ENCODE results near the gene ASCC3. TPM values are rescaled to one million over a fixed set of nuclear protein-coding genes. Genes with fewer than 3 reads are reported as not detected.

Gene ASCC3
- total and polyA plus RNA-seq, 5 experiments from 2014 or later = 18.0 to 42.3 (median 24.6) TPM

DNA sequence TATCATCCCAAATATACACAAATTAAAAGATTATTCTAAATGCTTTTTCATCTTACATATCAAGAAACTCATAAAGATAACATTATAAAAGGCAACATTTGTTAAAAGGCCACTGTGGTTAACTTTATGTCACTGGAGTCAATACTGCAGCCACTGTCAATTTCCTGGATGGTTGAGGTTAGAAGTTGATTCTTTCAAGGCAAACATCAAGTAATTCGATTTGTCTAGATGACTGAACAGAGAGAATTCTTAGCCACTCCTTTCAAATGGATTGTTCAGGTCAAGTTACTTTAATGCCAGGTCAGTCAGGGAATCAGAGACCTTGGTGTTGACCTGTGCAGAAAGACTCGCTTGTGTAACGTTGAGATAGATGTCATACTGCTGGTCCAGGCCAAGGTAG, 372.0 kb downstream of the ASCC3 start:
- ATAC-seq (no peak), DNase-seq (no peak)
- POLR2A ChIA-PET = no interaction called here
- Mint-ChIP-seq H3K27ac (no peak overlapping the region), H3K4me1 (no peaks in the 10 kb centered on the region), H3K27me3 (no peaks in the 10 kb centered on the region), H3K9me3 (no peaks in the 10 kb centered on the region), H3K36me3 (peaks cover 22 to 58% (median 47%) of the 10 kb centered on the region in 3 donors), H3K4me3 (no peak overlapping the region)

GRCh38 chr6:100506651-100507050, 374.5 kb downstream of the ASCC3 start:
- DNase-seq = no peak
- Mint-ChIP-seq H3K36me3 (peaks cover 11 to 36% (median 31%) of the 10 kb centered on the region in 3 donors), H3K27me3 (no peaks in the 10 kb centered on the region), H3K27ac (no peak overlapping the region), H3K4me1 (no peaks in the 10 kb centered on the region), H3K9me3 (no peaks in the 10 kb centered on the region), H3K4me3 (no peak overlapping the region)
- ATAC-seq = no peak
- POLR2A ChIA-PET = no interaction called here

- Mint-ChIP-seq H3K27me3 (peaks cover 0 to 6% (median 2%) of the 10 kb centered on the region in 5 donors), H3K36me3 (peaks cover 4 to 21% (median 17%) of the 10 kb centered on the region in 3 donors), H3K9me3 (peaks cover 0 to 6% (median 2%) of the 10 kb centered on the region in 9 donors), H3K4me3 (no peak overlapping the region), H3K4me1 (no peaks in the 10 kb centered on the region), H3K27ac (no peak overlapping the region)
- POLR2A ChIA-PET = no interaction called here
- no peak for ATAC-seq
- no peak for DNase-seq
These were observed 376.1 kb downstream of the ASCC3 start for GRCh38 chr6:100504786-100505737.

DNA sequence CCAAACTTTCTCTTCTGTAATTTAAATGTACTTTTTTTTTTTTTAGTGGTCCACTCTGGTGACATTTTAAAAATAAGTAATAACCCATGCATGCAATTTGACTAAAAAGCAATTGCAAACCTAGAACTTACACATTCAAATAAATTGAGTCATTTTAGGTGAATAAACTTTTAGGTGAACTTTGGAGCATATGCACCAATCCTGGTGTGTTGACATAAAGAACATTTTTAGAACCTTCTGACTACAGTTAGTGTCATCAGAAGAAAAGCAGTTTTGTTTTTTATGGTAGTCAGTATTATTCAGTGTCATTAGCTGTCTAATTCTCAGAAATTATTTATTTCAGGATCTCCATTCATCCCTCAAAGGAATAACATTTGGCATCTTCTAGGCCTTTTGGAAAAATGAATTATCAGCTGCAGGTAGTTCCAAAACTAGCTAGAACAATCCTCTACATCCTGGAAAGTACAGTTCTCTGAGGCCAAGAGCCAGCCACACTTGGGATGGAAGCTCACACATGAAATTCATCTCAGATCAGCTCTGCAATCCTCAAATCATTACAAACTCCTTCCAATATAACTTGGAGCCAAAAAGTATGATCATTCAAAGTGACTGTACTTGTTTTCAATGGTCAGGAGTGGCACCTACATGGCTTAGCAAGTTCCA, 378.0 kb downstream of the ASCC3 start:
- Mint-ChIP-seq H3K27ac (no peak overlapping the region), H3K4me1 (no peaks in the 10 kb centered on the region), H3K27me3 (peaks cover 9 to 25% (median 14%) of the 10 kb centered on the region in 5 donors), H3K36me3 (peaks cover 3 to 19% (median 9%) of the 10 kb centered on the region in 3 donors), H3K4me3 (no peak overlapping the region), H3K9me3 (peaks cover 0 to 24% (median 14%) of the 10 kb centered on the region in 9 donors)
- POLR2A ChIA-PET = no interaction called here
- ATAC-seq = no peak
- DNase-seq = no peak

DNA sequence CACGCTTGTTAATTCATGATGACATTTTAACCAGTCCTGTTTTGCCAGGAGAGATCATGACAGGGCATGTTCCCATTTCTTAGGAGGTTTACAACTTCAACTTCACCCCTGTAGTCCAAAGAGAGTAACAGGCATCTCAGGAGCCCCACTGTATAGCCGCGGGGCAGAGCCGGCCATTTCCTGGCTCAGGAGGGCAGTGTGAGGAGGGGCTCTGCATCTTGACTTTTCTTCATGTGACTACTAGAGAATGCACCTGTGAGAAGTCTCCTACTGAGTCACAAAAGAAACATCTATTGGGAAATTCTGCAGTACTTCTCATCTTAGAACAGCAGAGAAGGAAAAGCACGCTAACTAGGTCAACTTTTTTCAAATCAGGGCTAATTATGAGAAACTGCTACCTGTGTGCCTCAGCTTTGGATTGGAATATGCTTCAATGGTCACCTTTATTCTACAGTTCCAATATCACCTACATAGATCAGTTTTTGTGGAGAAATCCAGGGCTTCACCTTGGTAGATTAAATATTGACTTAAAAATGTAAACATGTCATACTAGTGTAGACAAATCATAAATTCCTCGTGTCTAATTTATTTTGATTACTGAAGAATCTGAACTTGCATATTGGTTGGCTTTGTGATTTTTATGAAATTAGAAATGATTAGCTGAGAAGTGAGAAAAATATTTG, 387.8 kb downstream of the ASCC3 start:
- H3K4me1 Mint-ChIP-seq = no peaks in the 10 kb centered on the region
- H3K9me3 Mint-ChIP-seq = peaks cover 0 to 40% (median 17%) of the 10 kb centered on the region in 9 donors
- DNase-seq (no peak), ATAC-seq (no peak)
- H3K36me3 Mint-ChIP-seq = peaks cover 0 to 19% (median 0%) of the 10 kb centered on the region in 3 donors
- POLR2A ChIA-PET = no interaction called here
- H3K4me3 Mint-ChIP-seq = no peak overlapping the region
- peaks cover 18 to 50% (median 28%) of the 10 kb centered on the region in 5 donors for H3K27me3 Mint-ChIP-seq
- no peak overlapping the region for H3K27ac Mint-ChIP-seq

- Mint-ChIP-seq H3K27me3 (peaks cover 15 to 53% (median 28%) of the 10 kb centered on the region in 5 donors), H3K9me3 (peaks cover 0 to 27% (median 9%) of the 10 kb centered on the region in 9 donors), H3K4me1 (no peaks in the 10 kb centered on the region), H3K36me3 (peaks cover 0 to 14% (median 0%) of the 10 kb centered on the region in 3 donors), H3K4me3 (no peak overlapping the region), H3K27ac (no peak overlapping the region)
- ATAC-seq (no peak), DNase-seq (no peak)
- POLR2A ChIA-PET = no interaction called here
These were observed 389.0 kb downstream of the ASCC3 start for GRCh38 chr6:100491952-100492670.

DNA sequence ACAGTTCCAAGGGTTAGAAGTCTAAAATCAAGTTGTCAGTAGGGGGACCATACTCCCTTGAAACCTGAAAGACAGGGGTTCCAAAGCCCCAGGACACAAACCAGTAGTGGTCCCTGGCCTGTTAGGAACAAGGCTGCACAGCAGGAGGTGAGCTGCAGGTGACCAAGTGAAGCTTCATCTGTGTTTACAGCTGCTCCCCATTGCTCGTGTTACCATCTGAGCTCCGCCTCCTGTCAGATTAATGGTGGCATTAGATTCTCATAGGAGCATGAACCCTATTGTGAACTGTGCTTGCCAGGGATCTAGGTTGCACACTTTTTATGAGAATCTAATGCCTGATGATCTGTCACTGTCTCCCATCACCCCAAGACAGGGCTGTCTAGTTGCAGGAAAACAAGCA, 391.1 kb downstream of the ASCC3 start:
- H3K27ac Mint-ChIP-seq = no peak overlapping the region
- H3K4me1 Mint-ChIP-seq = no peaks in the 10 kb centered on the region
- no peak overlapping the region for H3K4me3 Mint-ChIP-seq
- H3K27me3 Mint-ChIP-seq = peaks cover 17 to 54% (median 34%) of the 10 kb centered on the region in 5 donors
- peaks cover 0 to 9% (median 0%) of the 10 kb centered on the region in 9 donors for H3K9me3 Mint-ChIP-seq
- DNase-seq = no peak
- POLR2A ChIA-PET = no interaction called here
- H3K36me3 Mint-ChIP-seq = peaks cover 0 to 9% (median 0%) of the 10 kb centered on the region in 3 donors
- no peak for ATAC-seq

DNA sequence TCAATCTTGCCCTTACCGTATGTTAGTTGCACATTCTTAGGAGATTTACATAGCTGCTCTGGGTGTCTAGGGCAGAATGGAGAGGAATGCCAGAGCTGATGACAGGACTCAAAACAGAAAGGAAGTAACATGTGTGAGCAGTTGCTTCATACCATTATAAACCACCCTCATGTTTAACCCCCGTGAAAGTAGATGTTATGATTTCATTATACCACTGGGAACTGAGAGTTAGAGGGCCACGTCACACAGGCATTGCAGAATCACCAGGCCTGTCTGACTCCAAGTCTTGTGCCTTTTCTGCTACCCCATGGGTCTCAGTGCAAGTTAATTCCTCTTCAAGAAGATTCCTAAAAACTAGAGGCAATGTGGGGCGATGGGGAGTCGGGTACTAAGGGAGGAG, 392.9 kb downstream of the ASCC3 start:
- H3K27me3 Mint-ChIP-seq = peaks cover 22 to 65% (median 41%) of the 10 kb centered on the region in 5 donors
- peaks cover 0 to 2% (median 0%) of the 10 kb centered on the region in 9 donors for H3K9me3 Mint-ChIP-seq
- H3K4me3 Mint-ChIP-seq = no peak overlapping the region
- POLR2A ChIA-PET = no interaction called here
- H3K36me3 Mint-ChIP-seq = peaks cover 0 to 3% (median 0%) of the 10 kb centered on the region in 3 donors
- H3K4me1 Mint-ChIP-seq = peaks cover 0 to 2% (median 0%) of the 10 kb centered on the region in 4 donors
- DNase-seq = no peak
- no peak overlapping the region for H3K27ac Mint-ChIP-seq
- no peak for ATAC-seq

- DNase-seq (no peak), ATAC-seq (no peak)
- Mint-ChIP-seq H3K27ac (no peak overlapping the region), H3K27me3 (peaks cover 20 to 60% (median 37%) of the 10 kb centered on the region in 5 donors), H3K9me3 (no peaks in the 10 kb centered on the region), H3K4me3 (no peak overlapping the region), H3K4me1 (peaks cover 0 to 2% (median 0%) of the 10 kb centered on the region in 4 donors), H3K36me3 (no peaks in the 10 kb centered on the region)
- POLR2A ChIA-PET = no interaction called here
These were observed 393.5 kb downstream of the ASCC3 start for GRCh38 chr6:100487638-100488037.

DNA sequence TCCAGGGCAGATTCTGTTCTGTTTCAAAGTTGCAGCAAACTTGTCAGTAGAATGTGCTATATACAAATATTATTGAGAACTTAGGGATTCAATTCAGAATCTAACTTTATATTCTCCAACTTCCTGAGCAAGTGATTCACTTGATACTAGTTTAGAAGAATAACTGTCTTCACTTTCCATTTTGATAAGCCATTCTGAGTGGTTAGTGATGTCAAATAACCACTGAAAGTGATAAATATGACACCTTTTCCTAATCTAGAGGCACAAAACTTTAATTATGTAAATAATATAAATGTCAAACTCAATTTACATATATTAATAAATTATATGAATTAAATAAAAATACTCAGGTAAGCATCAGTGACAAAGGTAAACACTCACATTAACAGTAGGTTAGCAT, 395.9 kb downstream of the ASCC3 start:
- no peak overlapping the region for H3K27ac Mint-ChIP-seq
- no peak overlapping the region for H3K4me3 Mint-ChIP-seq
- POLR2A ChIA-PET = no interaction called here
- ATAC-seq = no peak
- peaks cover 22 to 60% (median 26%) of the 10 kb centered on the region in 5 donors for H3K27me3 Mint-ChIP-seq
- H3K36me3 Mint-ChIP-seq = no peaks in the 10 kb centered on the region
- H3K9me3 Mint-ChIP-seq = peaks cover 0 to 2% (median 0%) of the 10 kb centered on the region in 9 donors
- no peak for DNase-seq
- H3K4me1 Mint-ChIP-seq = peaks cover 0 to 2% (median 0%) of the 10 kb centered on the region in 4 donors

GRCh38 chr6:100484474-100484873, 396.7 kb downstream of the ASCC3 start:
- POLR2A ChIA-PET = no interaction called here
- peaks cover 0 to 2% (median 0%) of the 10 kb centered on the region in 4 donors for H3K4me1 Mint-ChIP-seq
- no peak overlapping the region for H3K27ac Mint-ChIP-seq
- H3K4me3 Mint-ChIP-seq = no peak overlapping the region
- H3K9me3 Mint-ChIP-seq = peaks cover 0 to 2% (median 0%) of the 10 kb centered on the region in 9 donors
- DNase-seq (no peak), ATAC-seq (no peak)
- H3K36me3 Mint-ChIP-seq = no peaks in the 10 kb centered on the region
- peaks cover 18 to 55% (median 23%) of the 10 kb centered on the region in 5 donors for H3K27me3 Mint-ChIP-seq

- H3K9me3 Mint-ChIP-seq = peaks cover 0 to 2% (median 0%) of the 10 kb centered on the region in 9 donors
- H3K27ac Mint-ChIP-seq = no peak overlapping the region
- H3K4me1 Mint-ChIP-seq = peaks cover 0 to 2% (median 0%) of the 10 kb centered on the region in 4 donors
- H3K36me3 Mint-ChIP-seq = no peaks in the 10 kb centered on the region
- H3K27me3 Mint-ChIP-seq = peaks cover 10 to 43% (median 17%) of the 10 kb centered on the region in 5 donors
- DNase-seq (no peak), ATAC-seq (no peak)
- POLR2A ChIA-PET = no interaction called here
- H3K4me3 Mint-ChIP-seq = no peak overlapping the region
These were observed 398.4 kb downstream of the ASCC3 start for GRCh38 chr6:100482698-100483097.

All from naive thymus-derived CD8-positive, alpha-beta T cell (primary cell).